Ascending aorta (tissue), 2 donors: ENCODE measurements around the gene RALGAPA2. TPM values are rescaled to one million over a fixed set of nuclear protein-coding genes. Genes with fewer than 3 reads are reported as not detected.

Experiments
- DNase-seq, 2 donors: peaks; one replicate each; pipeline ENCODE4 v3.0.0-alpha.2; 2019; ENCODE audit warnings: low spot score in 2 of 2
- H3K27ac ChIP-seq, 2 donors: fragments of 200-600 bp; sonication (generic); one replicate each; pipeline ENCODE4 v1.5.1; 2016 to 2017; ENCODE audit warnings: mild to moderate bottlenecking in 1 of 2
- H3K27me3 ChIP-seq: fragments of 200-600 bp; sonication (generic); one replicate; pipeline ENCODE4 v1.5.1; 2017
- H3K36me3 ChIP-seq, 2 donors: fragments of 200-600 bp; sonication (generic); one replicate each; pipeline ENCODE4 v1.5.1; 2016
- H3K4me1 ChIP-seq, 2 donors: fragments of 200-600 bp; sonication (generic); one replicate each; pipeline ENCODE4 v1.5.1; 2016 to 2017; ENCODE audit warnings: mild to moderate bottlenecking in 1 of 2
- H3K4me3 ChIP-seq, 2 donors: fragments of 200-600 bp; sonication (generic); one replicate each; pipeline ENCODE4 v1.5.1; 2016 to 2017; ENCODE audit warnings: mild to moderate bottlenecking in 1 of 2
- H3K9me3 ChIP-seq, 2 donors: fragments of 200-600 bp; sonication (generic); one replicate each; pipeline ENCODE4 v1.5.1; 2016
- intact Hi-C: fragments of 100-400 bp; cut with DNase I; formaldehyde crosslinking; loops from one replicate; pipeline ENCODE4 v1.15.1; 2023
- total RNA-seq: library from RNA; depleted of rRNA; stranded (reverse); fragments of >200 nt; gene quantifications from one replicate; pipeline ENCODE4 v1.1.0, GENCODE V29; 2016
- TF ChIP-seq, protein P1 (sequence below), 3 experiments: fragments of 200-600 bp in 2 of 3; fragments of 450-650 bp in 1 of 3; sonication (generic) in 2 of 3; IDR thresholded peaks; one replicate each; pipeline ENCODE4 v1.5.1; 2016 to 2019; ENCODE audit warnings: antibody characterized with exemption in 3 of 3, mild to moderate bottlenecking in 1 of 3, moderate library complexity in 1 of 3

RALGAPA2 gene
- total RNA-seq, 1 donor from 2014 or later = 68.9 TPM

- Histone ChIP-seq H3K27me3 (no peaks in the 10 kb centered on the region), H3K4me1 (no peaks in the 10 kb centered on the region), H3K36me3 (peaks cover 0 to 21% of the 10 kb centered on the region in 2 donors), H3K27ac (no peak overlapping the region), H3K9me3 (no peaks in the 10 kb centered on the region), H3K4me3 (no peak overlapping the region)
- no peak for DNase-seq
- TF ChIP-seq, protein P1, sequence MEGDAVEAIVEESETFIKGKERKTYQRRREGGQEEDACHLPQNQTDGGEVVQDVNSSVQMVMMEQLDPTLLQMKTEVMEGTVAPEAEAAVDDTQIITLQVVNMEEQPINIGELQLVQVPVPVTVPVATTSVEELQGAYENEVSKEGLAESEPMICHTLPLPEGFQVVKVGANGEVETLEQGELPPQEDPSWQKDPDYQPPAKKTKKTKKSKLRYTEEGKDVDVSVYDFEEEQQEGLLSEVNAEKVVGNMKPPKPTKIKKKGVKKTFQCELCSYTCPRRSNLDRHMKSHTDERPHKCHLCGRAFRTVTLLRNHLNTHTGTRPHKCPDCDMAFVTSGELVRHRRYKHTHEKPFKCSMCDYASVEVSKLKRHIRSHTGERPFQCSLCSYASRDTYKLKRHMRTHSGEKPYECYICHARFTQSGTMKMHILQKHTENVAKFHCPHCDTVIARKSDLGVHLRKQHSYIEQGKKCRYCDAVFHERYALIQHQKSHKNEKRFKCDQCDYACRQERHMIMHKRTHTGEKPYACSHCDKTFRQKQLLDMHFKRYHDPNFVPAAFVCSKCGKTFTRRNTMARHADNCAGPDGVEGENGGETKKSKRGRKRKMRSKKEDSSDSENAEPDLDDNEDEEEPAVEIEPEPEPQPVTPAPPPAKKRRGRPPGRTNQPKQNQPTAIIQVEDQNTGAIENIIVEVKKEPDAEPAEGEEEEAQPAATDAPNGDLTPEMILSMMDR (IDR thresholded peaks at IDR 0.05) = no peak
- intact Hi-C loops = no loop called here
These were observed 98.1 kb downstream of the RALGAPA2 start for GRCh38 chr20:20614391-20614790.

DNA sequence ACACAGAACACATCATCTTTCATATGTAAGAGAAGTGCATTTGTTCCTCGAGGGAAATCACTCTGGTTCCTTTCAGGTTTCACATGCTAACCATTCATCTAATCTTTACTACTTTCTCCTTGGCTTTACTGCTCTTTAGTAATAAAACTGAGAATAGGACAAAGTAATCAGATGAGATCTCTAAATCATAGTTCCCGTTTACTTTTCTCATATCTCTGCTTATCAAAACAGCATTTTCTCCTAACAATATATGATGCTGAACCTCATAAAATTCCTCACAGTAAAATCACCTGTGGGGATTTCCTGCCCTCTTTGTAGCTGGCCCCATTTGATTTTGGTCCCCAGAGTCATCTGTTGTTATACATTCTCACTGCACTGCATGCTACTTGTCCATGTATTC, 100.2 kb downstream of the RALGAPA2 start:
- no peak overlapping the region for H3K27ac ChIP-seq
- intact Hi-C loops = no loop called here
- no peak for DNase-seq
- H3K9me3 ChIP-seq = no peaks in the 10 kb centered on the region
- no peaks in the 10 kb centered on the region for H3K27me3 ChIP-seq
- TF ChIP-seq, protein P1 (IDR thresholded peaks at IDR 0.05) = no peak
- H3K36me3 ChIP-seq = peaks cover 0 to 7% of the 10 kb centered on the region in 2 donors
- H3K4me3 ChIP-seq = no peak overlapping the region
- no peaks in the 10 kb centered on the region for H3K4me1 ChIP-seq

DNA sequence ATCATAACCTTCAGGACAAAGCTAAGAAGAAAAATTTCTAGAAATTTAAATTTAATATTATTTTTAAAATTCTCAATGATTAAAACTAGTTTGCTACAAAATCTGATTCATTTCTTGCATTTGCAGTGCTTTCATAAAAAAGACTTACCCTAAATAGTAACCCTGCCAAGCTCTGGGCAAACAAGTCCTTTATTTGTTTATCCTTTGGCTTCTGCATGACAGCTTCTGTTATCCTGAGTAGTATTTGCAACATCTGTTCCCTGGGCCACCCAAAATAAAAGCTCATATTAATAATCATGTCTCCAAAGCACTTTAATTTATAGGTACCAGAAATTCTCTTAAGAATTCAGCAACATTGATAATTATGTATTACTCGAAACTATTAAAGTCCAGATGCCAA, 101.3 kb downstream of the RALGAPA2 start:
- TF ChIP-seq, protein P1 (IDR thresholded peaks at IDR 0.05) = no peak
- Histone ChIP-seq H3K27ac (no peak overlapping the region), H3K9me3 (no peaks in the 10 kb centered on the region), H3K4me3 (no peak overlapping the region), H3K4me1 (no peaks in the 10 kb centered on the region), H3K27me3 (no peaks in the 10 kb centered on the region), H3K36me3 (peaks cover 0 to 7% of the 10 kb centered on the region in 2 donors)
- intact Hi-C loops = no loop called here
- no peak for DNase-seq

GRCh38 chr20:20609522-20609921, 102.9 kb downstream of the RALGAPA2 start:
- TF ChIP-seq, protein P1 (IDR thresholded peaks at IDR 0.05) = no peak
- DNase-seq = no peak
- H3K4me1 ChIP-seq = no peaks in the 10 kb centered on the region
- H3K4me3 ChIP-seq = no peak overlapping the region
- H3K9me3 ChIP-seq = no peaks in the 10 kb centered on the region
- intact Hi-C loops = no loop called here
- peaks cover 0 to 3% of the 10 kb centered on the region in 2 donors for H3K36me3 ChIP-seq
- no peaks in the 10 kb centered on the region for H3K27me3 ChIP-seq
- H3K27ac ChIP-seq = no peak overlapping the region

DNA sequence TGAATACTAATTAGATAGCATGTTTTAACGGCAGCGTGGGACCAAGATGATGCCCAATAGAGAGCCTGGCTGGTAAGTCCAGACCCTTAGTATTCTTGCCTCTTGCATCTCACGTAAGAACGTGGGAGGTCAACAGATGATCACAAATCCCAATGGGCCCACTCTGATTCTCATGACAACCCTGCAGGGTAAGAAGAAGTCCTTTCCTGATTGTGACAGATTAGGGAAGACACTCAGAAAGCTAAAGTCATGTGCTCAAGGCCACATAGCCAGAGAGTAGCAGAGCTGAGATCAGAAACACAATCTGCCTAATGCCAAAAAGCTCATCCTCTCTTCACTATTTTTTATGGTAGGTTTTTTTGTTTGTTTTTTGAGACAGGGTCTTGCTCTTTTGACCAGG, 103.8 kb downstream of the RALGAPA2 start:
- Histone ChIP-seq H3K36me3 (no peaks in the 10 kb centered on the region), H3K27me3 (no peaks in the 10 kb centered on the region), H3K4me3 (no peak overlapping the region), H3K9me3 (no peaks in the 10 kb centered on the region), H3K27ac (no peak overlapping the region), H3K4me1 (no peaks in the 10 kb centered on the region)
- intact Hi-C loops = no loop called here
- TF ChIP-seq, protein P1 (IDR thresholded peaks at IDR 0.05) = no peak
- DNase-seq = no peak

- Histone ChIP-seq H3K27me3 (no peaks in the 10 kb centered on the region), H3K36me3 (no peaks in the 10 kb centered on the region), H3K4me3 (no peak overlapping the region), H3K9me3 (no peaks in the 10 kb centered on the region), H3K27ac (no peak overlapping the region), H3K4me1 (no peaks in the 10 kb centered on the region)
- TF ChIP-seq, protein P1 (IDR thresholded peaks at IDR 0.05) = no peak
- intact Hi-C loops = no loop called here
- no peak for DNase-seq
These were observed 104.4 kb downstream of the RALGAPA2 start for GRCh38 chr20:20608041-20608440.
